Prostate gland (tissue), 2 donors: Measurements from ENCODE around the gene MYO5B.

ENCODE experiments used
- POLR2A ChIP-seq: fragments of 450-650 bp; IDR thresholded peaks from one replicate; pipeline ENCODE4 v1.6.1; 2016; ENCODE audit warnings: antibody characterized with exemption, mild to moderate bottlenecking
- TF ChIP-seq, protein P1 (sequence below), 4 experiments: fragments of 200-600 bp in 2 of 4; fragments of 450-650 bp in 2 of 4; sonication (generic) in 2 of 4; IDR thresholded peaks; 1 replicate in 3 of 4; 2 replicates in 1 of 4; pipeline ENCODE4 v1.5.1; 2016 to 2019; ENCODE audit warnings: antibody characterized with exemption in 4 of 4, mild to moderate bottlenecking in 2 of 4, moderate library complexity in 2 of 4

DNA sequence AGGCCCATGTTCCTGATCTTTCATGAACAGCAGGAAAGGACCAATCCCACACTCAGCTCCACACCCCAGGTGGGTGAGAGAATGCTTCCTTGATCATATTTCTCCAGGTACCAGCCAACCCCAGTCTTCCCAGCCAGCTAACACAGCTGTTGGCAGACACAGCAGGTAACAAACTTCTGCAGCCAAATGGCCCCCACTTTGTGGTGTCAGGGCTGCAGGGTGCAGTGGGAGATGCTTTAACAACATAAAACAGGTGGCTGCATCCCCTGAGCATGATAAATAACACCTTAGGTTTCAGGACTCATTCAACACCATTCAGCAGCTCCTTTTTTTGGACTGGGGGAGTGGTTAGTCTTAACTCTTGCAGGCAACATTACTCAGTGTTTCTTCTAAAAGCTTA lies 304.9 kb downstream of the MYO5B start:
- TF ChIP-seq, protein P1, sequence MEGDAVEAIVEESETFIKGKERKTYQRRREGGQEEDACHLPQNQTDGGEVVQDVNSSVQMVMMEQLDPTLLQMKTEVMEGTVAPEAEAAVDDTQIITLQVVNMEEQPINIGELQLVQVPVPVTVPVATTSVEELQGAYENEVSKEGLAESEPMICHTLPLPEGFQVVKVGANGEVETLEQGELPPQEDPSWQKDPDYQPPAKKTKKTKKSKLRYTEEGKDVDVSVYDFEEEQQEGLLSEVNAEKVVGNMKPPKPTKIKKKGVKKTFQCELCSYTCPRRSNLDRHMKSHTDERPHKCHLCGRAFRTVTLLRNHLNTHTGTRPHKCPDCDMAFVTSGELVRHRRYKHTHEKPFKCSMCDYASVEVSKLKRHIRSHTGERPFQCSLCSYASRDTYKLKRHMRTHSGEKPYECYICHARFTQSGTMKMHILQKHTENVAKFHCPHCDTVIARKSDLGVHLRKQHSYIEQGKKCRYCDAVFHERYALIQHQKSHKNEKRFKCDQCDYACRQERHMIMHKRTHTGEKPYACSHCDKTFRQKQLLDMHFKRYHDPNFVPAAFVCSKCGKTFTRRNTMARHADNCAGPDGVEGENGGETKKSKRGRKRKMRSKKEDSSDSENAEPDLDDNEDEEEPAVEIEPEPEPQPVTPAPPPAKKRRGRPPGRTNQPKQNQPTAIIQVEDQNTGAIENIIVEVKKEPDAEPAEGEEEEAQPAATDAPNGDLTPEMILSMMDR (IDR thresholded peaks at IDR 0.05), result no peak
- no peak for TF ChIP-seq POLR2A
